Esophagus muscularis mucosa (tissue), 3 donors: ENCODE measurements around the gene CABCOCO1.

Experiments
- CTCF ChIP-seq, 3 experiments: fragments of 200-600 bp in 2 of 3; fragments of 450-650 bp in 1 of 3; sonication (generic) in 2 of 3; IDR thresholded peaks; one replicate each; pipeline ENCODE4 v1.5.1; 2017 to 2019; ENCODE audit warnings: antibody characterized with exemption in 3 of 3, mild to moderate bottlenecking in 2 of 3, moderate library complexity in 1 of 3
- POLR2A ChIP-seq: fragments of 450-650 bp; IDR thresholded peaks from one replicate; pipeline ENCODE4 v1.6.1; 2017; ENCODE audit warnings: antibody characterized with exemption, moderate library complexity, mild to moderate bottlenecking, low read depth
- POLR2AphosphoS5 ChIP-seq, 2 donors: sonication (generic); formaldehyde crosslinking; IDR thresholded peaks; one replicate each; pipeline ENCODE4 v1.6.1; 2017; ENCODE audit warnings: antibody characterized with exemption in 2 of 2

GRCh38 chr10:61791216-61791615, 128.5 kb downstream of the CABCOCO1 start:
- TF ChIP-seq CTCF (IDR thresholded peaks at IDR 0.05): no peak
- TF ChIP-seq POLR2A: no peak
- no peak for TF ChIP-seq POLR2AphosphoS5 (IDR thresholded peaks at IDR 0.05)
